HepG2 (cell line): ENCODE measurements around the gene SIRT5. TPM values are rescaled to one million over a fixed set of nuclear protein-coding genes. Genes with fewer than 3 reads are reported as not detected.

Source experiments
- AGO2 ChIP-seq: fragments of 200-400 bp; formaldehyde crosslinking; optimal IDR thresholded peaks from 2 replicates; pipeline ENCODE3; 2017; ENCODE audit warnings: mild to moderate bottlenecking, low read depth, low read length, moderate library complexity
- CEBPB ChIP-seq: IDR thresholded peaks from 2 replicates; pipeline ENCODE4 v1.6.1; 2011; ENCODE audit warnings: low read depth, low read length, improper control_type of control experiment, borderline replicate concordance
- FOXM1 ChIP-seq: sonication (generic); formaldehyde crosslinking; IDR thresholded peaks from 2 replicates; pipeline ENCODE4 v1.5.0; 2020; ENCODE audit warnings: missing genetic modification reagents
- HMGA1 ChIP-seq: sonication (generic); formaldehyde crosslinking; conservative IDR thresholded peaks from 2 replicates; pipeline ENCODE4 v1.4.0; 2020; ENCODE audit warnings: missing genetic modification reagents
- HNRNPH1 ChIP-seq: fragments of 200-400 bp; formaldehyde crosslinking; optimal IDR thresholded peaks from 2 replicates; pipeline ENCODE3; 2017; ENCODE audit warnings: mild to moderate bottlenecking, low read depth, low read length
- HNRNPLL ChIP-seq: fragments of 200-400 bp; formaldehyde crosslinking; IDR thresholded peaks from 2 replicates; pipeline ENCODE4 v1.6.1; 2017; ENCODE audit warnings: mild to moderate bottlenecking, low read depth, low read length; ENCODE audit not compliant: poor library complexity, severe bottlenecking
- IRX3 ChIP-seq: sonication (generic); formaldehyde crosslinking; IDR thresholded peaks from 2 replicates; pipeline ENCODE4 v1.8.1; 2023; ENCODE audit warnings: mild to moderate bottlenecking, low read depth, missing genetic modification reagents, borderline replicate concordance
- KDM2A ChIP-seq: sonication (generic); formaldehyde crosslinking; IDR thresholded peaks from 2 replicates; pipeline ENCODE4 v1.4.0; 2020; ENCODE audit warnings: low read depth, missing genetic modification reagents, borderline replicate concordance
- LCORL ChIP-seq, 2 experiments: fragments of 450-650 bp in 1 of 2; sonication (generic) in 1 of 2; formaldehyde crosslinking in 1 of 2; IDR thresholded peaks; 2 replicates each; pipeline versions ENCODE4 v1.5.0 to v1.6.1; 2017 to 2020; ENCODE audit warnings: antibody characterized with exemption in 1 of 2, missing genetic modification reagents in 1 of 2
- NCOA2 ChIP-seq: sonication (generic); formaldehyde crosslinking; IDR thresholded peaks from 2 replicates; pipeline ENCODE4 v1.8.0; 2022; ENCODE audit warnings: inconsistent platforms
- POLR2A ChIP-seq, 2 experiments: IDR thresholded peaks; 2 replicates each; pipeline ENCODE4 v1.6.1; 2011; ENCODE audit warnings: low read depth in 2 of 2, low read length in 2 of 2, mild to moderate bottlenecking in 1 of 2, moderate library complexity in 1 of 2; ENCODE audit not compliant: insufficient read depth in 1 of 2
- SATB2 ChIP-seq: sonication (generic); formaldehyde crosslinking; IDR thresholded peaks from 2 replicates; pipeline ENCODE4 v1.5.0; 2020; ENCODE audit warnings: missing genetic modification reagents
- SYNCRIP ChIP-seq: fragments of 200-400 bp; formaldehyde crosslinking; IDR thresholded peaks from 2 replicates; pipeline ENCODE4 v1.6.1; 2018; ENCODE audit warnings: mild to moderate bottlenecking, low read depth, low read length; ENCODE audit not compliant: insufficient read depth
- TAF15 ChIP-seq: fragments of 200-400 bp; formaldehyde crosslinking; IDR thresholded peaks from one replicate; pipeline ENCODE4 v1.6.1; 2018; ENCODE audit warnings: mild to moderate bottlenecking, low read depth, low read length; ENCODE audit not compliant: poor library complexity, severe bottlenecking
- WIZ ChIP-seq: sonication (generic); formaldehyde crosslinking; IDR thresholded peaks from 2 replicates; pipeline ENCODE4 v1.5.1; 2020; ENCODE audit warnings: mild to moderate bottlenecking, missing genetic modification reagents
- ZNF10 ChIP-seq: sonication (generic); formaldehyde crosslinking; IDR thresholded peaks from 2 replicates; pipeline ENCODE4 v1.4.0; 2020; ENCODE audit warnings: mild to moderate bottlenecking, low read depth, missing genetic modification reagents, borderline replicate concordance
- ZNF121 ChIP-seq: sonication (generic); formaldehyde crosslinking; IDR thresholded peaks from 2 replicates; pipeline ENCODE4 v1.5.0; 2020; ENCODE audit warnings: mild to moderate bottlenecking, missing genetic modification reagents
- ZNF382 ChIP-seq: sonication (generic); formaldehyde crosslinking; IDR thresholded peaks from 2 replicates; pipeline ENCODE4 v1.5.0; 2020; ENCODE audit warnings: missing genetic modification reagents, mild to moderate bottlenecking, borderline replicate concordance
- ZNF614 ChIP-seq: IDR thresholded peaks from 2 replicates; pipeline ENCODE4 v1.6.1; 2018; ENCODE audit warnings: missing biosample characterization, missing genetic modification reagents, inconsistent platforms, borderline replicate concordance
- ZNF709 ChIP-seq: sonication (generic); formaldehyde crosslinking; IDR thresholded peaks from 2 replicates; pipeline ENCODE4 v1.5.0; 2020; ENCODE audit warnings: mild to moderate bottlenecking, missing genetic modification reagents
- ZNF747 ChIP-seq: sonication (generic); formaldehyde crosslinking; IDR thresholded peaks from 2 replicates; pipeline ENCODE4 v1.8.1; 2023; ENCODE audit warnings: missing genetic modification reagents, mild to moderate bottlenecking, borderline replicate concordance
- polyA plus RNA-seq, 8 experiments: library from polyadenylated mRNA; depleted of rRNA in 3 of 8; stranded (reverse) in 7 of 8; unstranded in 1 of 8; fragments of >200 nt; fragmentation: Illumina TruSeq in 4 of 8; extraction: Trizol in 4 of 8; gene quantifications; 2 replicates each; pipeline versions ENCODE4 v1.2.1 to v1.2.3, GENCODE V29; 2011 to 2016; ENCODE audit warnings: low read depth in 4 of 8, missing spikeins in 1 of 8, mixed read lengths in 1 of 8; ENCODE audit not compliant: insufficient read depth in 1 of 8
- total RNA-seq, 5 experiments: library from RNA; depleted of rRNA; stranded (reverse); fragments of >200 nt; fragmentation: Illumina TruSeq; extraction: Trizol; gene quantifications; 2 replicates each; pipeline ENCODE4 v1.2.3, GENCODE V29; 2016; ENCODE audit warnings: low read depth in 1 of 5
- TF ChIP-seq, protein P1 (sequence below): sonication (generic); formaldehyde crosslinking; IDR thresholded peaks from 2 replicates; pipeline ENCODE4 v1.4.0; 2020; ENCODE audit warnings: mild to moderate bottlenecking, missing genetic modification reagents
- TF ChIP-seq, protein P2 (sequence below): IDR thresholded peaks from 2 replicates; pipeline ENCODE4 v1.6.1; 2016; ENCODE audit warnings: control low read depth
- TF ChIP-seq, protein P3 (sequence below): IDR thresholded peaks from 2 replicates; pipeline ENCODE4 v1.6.1; 2016; ENCODE audit warnings: low read depth, missing genetic modification reagents, missing compliant biosample characterization

The SIRT5 gene
- total and polyA plus RNA-seq, 2 of the 13 experiments (the other 11 are each of a cell fraction or from before 2014, with no cell fraction given), result 14.1 to 16.6 TPM

DNA sequence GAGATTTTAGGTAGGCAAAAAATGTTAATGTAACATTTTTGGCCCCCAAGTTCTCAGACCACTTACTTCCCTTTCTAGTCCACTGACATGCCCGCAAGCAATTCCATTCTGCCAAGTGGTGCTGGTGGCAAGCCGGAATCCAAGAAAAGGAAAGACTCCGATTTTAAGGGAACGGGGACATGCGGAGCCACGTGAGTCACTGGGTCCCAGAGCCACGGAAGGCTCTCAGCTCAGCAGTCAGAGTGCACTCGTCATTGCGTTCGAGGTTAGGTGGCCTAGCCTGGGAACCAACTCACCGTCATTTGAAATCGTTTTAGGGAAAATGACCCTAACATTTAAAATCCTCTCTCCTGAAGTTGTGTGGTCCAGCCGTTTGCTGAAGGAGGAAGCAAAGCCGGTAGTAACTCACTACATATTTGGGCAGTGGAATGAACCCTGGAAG is 711 bp upstream of the SIRT5 start (continued):
- TF ChIP-seq ZNF614 (CRISPR knock-in tag) (peak; percentile 35; the same call in 1 of the 2 replicates), FOXM1 (CRISPR knock-in tag) (no peak), HNRNPLL (no peak), CEBPB (no peak), HNRNPH1 (no peak), POLR2A (IDR thresholded peaks at IDR 0.05; ENCODE audit: insufficient read depth in 1 of 2, low read depth in 2 of 2, low read length in 2 of 2) (no peak), NCOA2 (CRISPR knock-in tag) (no peak), ZNF709 (CRISPR knock-in tag) (0 out of 2 replicates have a peak, but pooled peaks have one; percentile 5), ZNF382 (CRISPR knock-in tag) (no peak), TAF15 (no peak), HMGA1 (CRISPR knock-in tag) (no peak), ZNF121 (CRISPR knock-in tag) (no peak), ZNF747 (no peak), SATB2 (CRISPR knock-in tag) (0 out of 2 replicates have a peak, but pooled peaks have one; percentile 42), WIZ (CRISPR knock-in tag) (no peak), KDM2A (CRISPR knock-in tag) (no peak), LCORL (IDR thresholded peaks at IDR 0.05) (no peak), LCORL (CRISPR knock-in tag; IDR thresholded peaks at IDR 0.05) (peak; percentile 60; the same call in 1 of the 2 replicates), AGO2 (no peak), IRX3 (CRISPR knock-in tag) (no peak), ZNF10 (CRISPR knock-in tag) (no peak), SYNCRIP (no peak)
- TF ChIP-seq, protein P1, sequence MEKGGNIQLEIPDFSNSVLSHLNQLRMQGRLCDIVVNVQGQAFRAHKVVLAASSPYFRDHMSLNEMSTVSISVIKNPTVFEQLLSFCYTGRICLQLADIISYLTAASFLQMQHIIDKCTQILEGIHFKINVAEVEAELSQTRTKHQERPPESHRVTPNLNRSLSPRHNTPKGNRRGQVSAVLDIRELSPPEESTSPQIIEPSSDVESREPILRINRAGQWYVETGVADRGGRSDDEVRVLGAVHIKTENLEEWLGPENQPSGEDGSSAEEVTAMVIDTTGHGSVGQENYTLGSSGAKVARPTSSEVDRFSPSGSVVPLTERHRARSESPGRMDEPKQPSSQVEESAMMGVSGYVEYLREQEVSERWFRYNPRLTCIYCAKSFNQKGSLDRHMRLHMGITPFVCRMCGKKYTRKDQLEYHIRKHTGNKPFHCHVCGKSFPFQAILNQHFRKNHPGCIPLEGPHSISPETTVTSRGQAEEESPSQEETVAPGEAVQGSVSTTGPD (CRISPR knock-in tag), result no peak
- TF ChIP-seq, protein P2, sequence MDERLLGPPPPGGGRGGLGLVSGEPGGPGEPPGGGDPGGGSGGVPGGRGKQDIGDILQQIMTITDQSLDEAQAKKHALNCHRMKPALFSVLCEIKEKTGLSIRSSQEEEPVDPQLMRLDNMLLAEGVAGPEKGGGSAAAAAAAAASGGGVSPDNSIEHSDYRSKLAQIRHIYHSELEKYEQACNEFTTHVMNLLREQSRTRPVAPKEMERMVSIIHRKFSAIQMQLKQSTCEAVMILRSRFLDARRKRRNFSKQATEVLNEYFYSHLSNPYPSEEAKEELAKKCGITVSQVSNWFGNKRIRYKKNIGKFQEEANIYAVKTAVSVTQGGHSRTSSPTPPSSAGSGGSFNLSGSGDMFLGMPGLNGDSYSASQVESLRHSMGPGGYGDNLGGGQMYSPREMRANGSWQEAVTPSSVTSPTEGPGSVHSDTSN (CRISPR knock-in tag), result no peak
- TF ChIP-seq, protein P3, sequence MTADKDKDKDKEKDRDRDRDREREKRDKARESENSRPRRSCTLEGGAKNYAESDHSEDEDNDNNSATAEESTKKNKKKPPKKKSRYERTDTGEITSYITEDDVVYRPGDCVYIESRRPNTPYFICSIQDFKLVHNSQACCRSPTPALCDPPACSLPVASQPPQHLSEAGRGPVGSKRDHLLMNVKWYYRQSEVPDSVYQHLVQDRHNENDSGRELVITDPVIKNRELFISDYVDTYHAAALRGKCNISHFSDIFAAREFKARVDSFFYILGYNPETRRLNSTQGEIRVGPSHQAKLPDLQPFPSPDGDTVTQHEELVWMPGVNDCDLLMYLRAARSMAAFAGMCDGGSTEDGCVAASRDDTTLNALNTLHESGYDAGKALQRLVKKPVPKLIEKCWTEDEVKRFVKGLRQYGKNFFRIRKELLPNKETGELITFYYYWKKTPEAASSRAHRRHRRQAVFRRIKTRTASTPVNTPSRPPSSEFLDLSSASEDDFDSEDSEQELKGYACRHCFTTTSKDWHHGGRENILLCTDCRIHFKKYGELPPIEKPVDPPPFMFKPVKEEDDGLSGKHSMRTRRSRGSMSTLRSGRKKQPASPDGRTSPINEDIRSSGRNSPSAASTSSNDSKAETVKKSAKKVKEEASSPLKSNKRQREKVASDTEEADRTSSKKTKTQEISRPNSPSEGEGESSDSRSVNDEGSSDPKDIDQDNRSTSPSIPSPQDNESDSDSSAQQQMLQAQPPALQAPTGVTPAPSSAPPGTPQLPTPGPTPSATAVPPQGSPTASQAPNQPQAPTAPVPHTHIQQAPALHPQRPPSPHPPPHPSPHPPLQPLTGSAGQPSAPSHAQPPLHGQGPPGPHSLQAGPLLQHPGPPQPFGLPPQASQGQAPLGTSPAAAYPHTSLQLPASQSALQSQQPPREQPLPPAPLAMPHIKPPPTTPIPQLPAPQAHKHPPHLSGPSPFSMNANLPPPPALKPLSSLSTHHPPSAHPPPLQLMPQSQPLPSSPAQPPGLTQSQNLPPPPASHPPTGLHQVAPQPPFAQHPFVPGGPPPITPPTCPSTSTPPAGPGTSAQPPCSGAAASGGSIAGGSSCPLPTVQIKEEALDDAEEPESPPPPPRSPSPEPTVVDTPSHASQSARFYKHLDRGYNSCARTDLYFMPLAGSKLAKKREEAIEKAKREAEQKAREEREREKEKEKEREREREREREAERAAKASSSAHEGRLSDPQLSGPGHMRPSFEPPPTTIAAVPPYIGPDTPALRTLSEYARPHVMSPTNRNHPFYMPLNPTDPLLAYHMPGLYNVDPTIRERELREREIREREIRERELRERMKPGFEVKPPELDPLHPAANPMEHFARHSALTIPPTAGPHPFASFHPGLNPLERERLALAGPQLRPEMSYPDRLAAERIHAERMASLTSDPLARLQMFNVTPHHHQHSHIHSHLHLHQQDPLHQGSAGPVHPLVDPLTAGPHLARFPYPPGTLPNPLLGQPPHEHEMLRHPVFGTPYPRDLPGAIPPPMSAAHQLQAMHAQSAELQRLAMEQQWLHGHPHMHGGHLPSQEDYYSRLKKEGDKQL, result no peak
